HG03571 (cell line): ENCODE measurements around the gene GAK.

ENCODE experiments used
- ATAC-seq: cut with Tn5 transposase; IDR thresholded peaks from one replicate; pipeline ENCODE4 v1.9.1; 2021; ENCODE audit not compliant: unreplicated experiment

GAK gene

GRCh38 chr4:892780-893179 is 39.3 kb downstream of the GAK start:
- ATAC-seq: no peak

GRCh38 chr4:891747-892146 is 40.4 kb downstream of the GAK start:
- ATAC-seq: no peak

- no peak for ATAC-seq
These were observed 42.0 kb downstream of the GAK start for GRCh38 chr4:890036-890695.

- no peak for ATAC-seq
These were observed 42.6 kb downstream of the GAK start for GRCh38 chr4:889516-889915.

- no peak for ATAC-seq
These were observed 44.1 kb downstream of the GAK start for GRCh38 chr4:888029-888428.

- ATAC-seq: no peak
These were observed 44.9 kb downstream of the GAK start for GRCh38 chr4:887034-887763.

- no peak for ATAC-seq
These were observed 45.9 kb downstream of the GAK start for GRCh38 chr4:886244-886643.

- no peak for ATAC-seq
These were observed 46.8 kb downstream of the GAK start for GRCh38 chr4:885353-885752.

- no peak for ATAC-seq
These were observed 47.2 kb downstream of the GAK start for GRCh38 chr4:884896-885295.

- ATAC-seq: no peak
These were observed 47.9 kb downstream of the GAK start for GRCh38 chr4:884259-884658.

GRCh38 chr4:883377-884095 is 48.6 kb downstream of the GAK start:
- ATAC-seq: no peak

- no peak for ATAC-seq
These were observed 49.5 kb downstream of the GAK start for GRCh38 chr4:882646-883045.

- ATAC-seq: no peak
These were observed 50.4 kb downstream of the GAK start for GRCh38 chr4:881709-882108.

GRCh38 chr4:880684-881405 is 51.3 kb downstream of the GAK start:
- no peak for ATAC-seq

GRCh38 chr4:879729-880077 is 52.4 kb downstream of the GAK start:
- no peak for ATAC-seq

- ATAC-seq: no peak
These were observed 53.1 kb downstream of the GAK start for GRCh38 chr4:878796-879728.

GRCh38 chr4:877502-877901 is 54.6 kb downstream of the GAK start:
- no peak for ATAC-seq

- no peak for ATAC-seq
These were observed 55.3 kb downstream of the GAK start for GRCh38 chr4:876780-877179.

- no peak for ATAC-seq
These were observed 56.2 kb downstream of the GAK start for GRCh38 chr4:875818-876423.
